ENCODE measurements around the gene FLRT1. TPM values are rescaled to one million over a fixed set of nuclear protein-coding genes. Genes with fewer than 3 reads are reported as not detected.

Gene FLRT1
- total and polyA plus RNA-seq, 2 experiments from 2014 or later = 0.76 to 1.1 TPM

DNA sequence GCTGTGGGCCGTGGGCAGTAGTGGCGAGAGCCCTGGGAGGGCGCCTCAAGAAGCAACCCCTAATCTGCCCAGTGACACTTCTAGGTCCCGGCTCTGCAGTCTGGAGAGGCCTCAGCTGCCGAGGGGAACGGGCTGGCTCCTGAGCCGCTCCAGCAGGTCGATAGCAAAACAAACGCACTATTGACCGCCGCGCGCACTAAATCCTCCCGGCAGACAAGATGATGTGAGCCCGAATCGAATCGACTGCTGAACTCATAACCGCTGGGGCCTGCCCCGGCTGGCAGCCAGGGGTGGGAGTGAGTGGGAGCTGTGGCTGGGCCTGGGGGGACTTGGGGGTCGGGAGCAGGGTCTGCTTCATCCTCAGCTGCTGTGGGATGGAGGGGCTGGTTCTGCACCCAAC, 36.1 kb downstream of the FLRT1 start:
- Histone ChIP-seq H3K9me2 (ENCODE audit: insufficient read depth) (no peaks in the 10 kb centered on the region), H3F3A (replicated peaks; ENCODE audit: low read depth) (no peaks in the 10 kb centered on the region), H3K4me3 (no peak overlapping the region), H2AFZ (no peak overlapping the region), H3K27ac (ENCODE audit: low read depth) (no peak overlapping the region), H3K79me2 (replicated peaks; ENCODE audit: insufficient read depth) (no peaks in the 10 kb centered on the region), H3K27me3 (ENCODE audit: insufficient read depth) (peaks cover 84% of the 10 kb centered on the region), H4K20me1 (replicated peaks; ENCODE audit: insufficient read depth) (peaks cover 5% of the 10 kb centered on the region; the same call in 1 of the 2 replicates), H3K36me3 (ENCODE audit: insufficient read depth) (no peaks in the 10 kb centered on the region), H3K4me2 (no peak overlapping the region), H3K4me1 (ENCODE audit: insufficient read depth) (peaks cover 5% of the 10 kb centered on the region; the same call in 1 of the 2 replicates)
- ATAC-seq (no peak), DNase-seq (ENCODE audit: low spot score) (no peak)
- Mint-ChIP-seq H3K9me3 (no peaks in the 10 kb centered on the region), H3K4me3 (no peak overlapping the region), H3K36me3 (ENCODE audit: low read depth) (no peaks in the 10 kb centered on the region), H3K4me1 (peaks cover 19% of the 10 kb centered on the region), H3K27ac (no peak overlapping the region), H3K27me3 (ENCODE audit: insufficient read depth, low read depth, poor library complexity) (peaks cover 37% of the 10 kb centered on the region)
- TF ChIP-seq ZNF331 (CRISPR knock-in tag; IDR thresholded peaks at IDR 0.05; ENCODE audit: low read depth) = no peak
- TF ChIP-seq NANOG (IDR thresholded peaks at IDR 0.05; ENCODE audit: borderline replicate concordance) = no peak
- TF ChIP-seq CREB1 (CRISPR knock-in tag; IDR thresholded peaks at IDR 0.05; ENCODE audit: low read depth) = no peak
- TF ChIP-seq JUNB (IDR thresholded peaks at IDR 0.05; ENCODE audit: unreplicated experiment) = no peak
- no peak for TF ChIP-seq POLR2AphosphoS5 (IDR thresholded peaks at IDR 0.05; ENCODE audit: low read depth)
- TF ChIP-seq, protein P1, sequence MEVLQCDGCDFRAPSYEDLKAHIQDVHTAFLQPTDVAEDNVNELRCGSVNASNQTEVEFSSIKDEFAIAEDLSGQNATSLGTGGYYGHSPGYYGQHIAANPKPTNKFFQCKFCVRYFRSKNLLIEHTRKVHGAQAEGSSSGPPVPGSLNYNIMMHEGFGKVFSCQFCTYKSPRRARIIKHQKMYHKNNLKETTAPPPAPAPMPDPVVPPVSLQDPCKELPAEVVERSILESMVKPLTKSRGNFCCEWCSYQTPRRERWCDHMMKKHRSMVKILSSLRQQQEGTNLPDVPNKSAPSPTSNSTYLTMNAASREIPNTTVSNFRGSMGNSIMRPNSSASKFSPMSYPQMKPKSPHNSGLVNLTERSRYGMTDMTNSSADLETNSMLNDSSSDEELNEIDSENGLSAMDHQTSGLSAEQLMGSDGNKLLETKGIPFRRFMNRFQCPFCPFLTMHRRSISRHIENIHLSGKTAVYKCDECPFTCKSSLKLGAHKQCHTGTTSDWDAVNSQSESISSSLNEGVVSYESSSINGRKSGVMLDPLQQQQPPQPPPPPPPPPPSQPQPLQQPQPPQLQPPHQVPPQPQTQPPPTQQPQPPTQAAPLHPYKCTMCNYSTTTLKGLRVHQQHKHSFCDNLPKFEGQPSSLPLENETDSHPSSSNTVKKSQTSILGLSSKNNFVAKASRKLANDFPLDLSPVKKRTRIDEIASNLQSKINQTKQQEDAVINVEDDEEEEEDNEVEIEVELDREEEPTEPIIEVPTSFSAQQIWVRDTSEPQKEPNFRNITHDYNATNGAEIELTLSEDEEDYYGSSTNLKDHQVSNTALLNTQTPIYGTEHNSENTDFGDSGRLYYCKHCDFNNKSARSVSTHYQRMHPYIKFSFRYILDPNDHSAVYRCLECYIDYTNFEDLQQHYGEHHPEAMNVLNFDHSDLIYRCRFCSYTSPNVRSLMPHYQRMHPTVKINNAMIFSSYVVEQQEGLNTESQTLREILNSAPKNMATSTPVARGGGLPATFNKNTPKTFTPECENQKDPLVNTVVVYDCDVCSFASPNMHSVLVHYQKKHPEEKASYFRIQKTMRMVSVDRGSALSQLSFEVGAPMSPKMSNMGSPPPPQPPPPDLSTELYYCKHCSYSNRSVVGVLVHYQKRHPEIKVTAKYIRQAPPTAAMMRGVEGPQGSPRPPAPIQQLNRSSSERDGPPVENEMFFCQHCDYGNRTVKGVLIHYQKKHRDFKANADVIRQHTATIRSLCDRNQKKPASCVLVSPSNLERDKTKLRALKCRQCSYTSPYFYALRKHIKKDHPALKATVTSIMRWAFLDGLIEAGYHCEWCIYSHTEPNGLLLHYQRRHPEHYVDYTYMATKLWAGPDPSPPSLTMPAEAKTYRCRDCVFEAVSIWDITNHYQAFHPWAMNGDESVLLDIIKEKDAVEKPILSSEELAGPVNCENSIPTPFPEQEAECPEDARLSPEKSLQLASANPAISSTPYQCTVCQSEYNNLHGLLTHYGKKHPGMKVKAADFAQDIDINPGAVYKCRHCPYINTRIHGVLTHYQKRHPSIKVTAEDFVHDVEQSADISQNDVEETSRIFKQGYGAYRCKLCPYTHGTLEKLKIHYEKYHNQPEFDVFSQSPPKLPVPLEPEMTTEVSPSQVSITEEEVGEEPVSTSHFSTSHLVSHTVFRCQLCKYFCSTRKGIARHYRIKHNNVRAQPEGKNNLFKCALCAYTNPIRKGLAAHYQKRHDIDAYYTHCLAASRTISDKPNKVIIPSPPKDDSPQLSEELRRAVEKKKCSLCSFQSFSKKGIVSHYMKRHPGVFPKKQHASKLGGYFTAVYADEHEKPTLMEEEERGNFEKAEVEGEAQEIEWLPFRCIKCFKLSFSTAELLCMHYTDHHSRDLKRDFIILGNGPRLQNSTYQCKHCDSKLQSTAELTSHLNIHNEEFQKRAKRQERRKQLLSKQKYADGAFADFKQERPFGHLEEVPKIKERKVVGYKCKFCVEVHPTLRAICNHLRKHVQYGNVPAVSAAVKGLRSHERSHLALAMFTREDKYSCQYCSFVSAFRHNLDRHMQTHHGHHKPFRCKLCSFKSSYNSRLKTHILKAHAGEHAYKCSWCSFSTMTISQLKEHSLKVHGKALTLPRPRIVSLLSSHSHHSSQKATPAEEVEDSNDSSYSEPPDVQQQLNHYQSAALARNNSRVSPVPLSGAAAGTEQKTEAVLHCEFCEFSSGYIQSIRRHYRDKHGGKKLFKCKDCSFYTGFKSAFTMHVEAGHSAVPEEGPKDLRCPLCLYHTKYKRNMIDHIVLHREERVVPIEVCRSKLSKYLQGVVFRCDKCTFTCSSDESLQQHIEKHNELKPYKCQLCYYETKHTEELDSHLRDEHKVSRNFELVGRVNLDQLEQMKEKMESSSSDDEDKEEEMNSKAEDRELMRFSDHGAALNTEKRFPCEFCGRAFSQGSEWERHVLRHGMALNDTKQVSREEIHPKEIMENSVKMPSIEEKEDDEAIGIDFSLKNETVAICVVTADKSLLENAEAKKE (CRISPR knock-in tag; IDR thresholded peaks at IDR 0.05) = no peak

DNA sequence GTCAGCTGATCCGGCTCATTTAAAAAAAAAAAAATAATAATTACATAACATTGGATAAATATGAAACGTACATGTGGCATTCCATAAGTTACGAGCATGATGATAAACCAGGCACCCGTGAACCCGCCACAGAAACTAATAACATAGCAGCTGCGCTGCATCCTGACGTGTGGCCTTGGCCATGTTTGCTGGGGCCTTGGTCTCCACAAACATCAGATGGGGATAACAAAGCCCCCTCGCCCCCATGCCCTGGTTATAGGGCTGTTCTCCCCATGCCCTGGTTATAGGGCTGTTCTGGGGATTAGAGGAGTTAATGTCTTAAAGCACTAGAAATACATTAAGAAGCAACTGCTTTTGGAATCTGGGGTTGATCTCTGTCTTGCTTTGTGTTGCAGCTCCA, 36.7 kb downstream of the FLRT1 start:
- Histone ChIP-seq H3K79me2 (replicated peaks; ENCODE audit: insufficient read depth) (no peaks in the 10 kb centered on the region), H3K4me1 (ENCODE audit: insufficient read depth) (0 out of 2 replicates have a peak, but pooled peaks cover 5% of the 10 kb centered on the region), H3K27me3 (ENCODE audit: insufficient read depth) (peaks cover 83% of the 10 kb centered on the region), H3K4me3 (no peak overlapping the region), H3K4me2 (no peak overlapping the region), H3K9me2 (ENCODE audit: insufficient read depth) (no peaks in the 10 kb centered on the region), H4K20me1 (replicated peaks; ENCODE audit: insufficient read depth) (peaks cover 5% of the 10 kb centered on the region; the same call in 1 of the 2 replicates), H3K27ac (ENCODE audit: low read depth) (no peak overlapping the region), H2AFZ (no peak overlapping the region), H3K36me3 (ENCODE audit: insufficient read depth) (no peaks in the 10 kb centered on the region), H3F3A (replicated peaks; ENCODE audit: low read depth) (no peaks in the 10 kb centered on the region)
- Mint-ChIP-seq H3K9me3 (no peaks in the 10 kb centered on the region), H3K27me3 (ENCODE audit: insufficient read depth, low read depth, poor library complexity) (peaks cover 37% of the 10 kb centered on the region), H3K27ac (no peak overlapping the region), H3K4me3 (no peak overlapping the region), H3K4me1 (peaks cover 16% of the 10 kb centered on the region), H3K36me3 (ENCODE audit: low read depth) (no peaks in the 10 kb centered on the region)
- DNase-seq (ENCODE audit: low spot score) (no peak), ATAC-seq (no peak)
- no peak for TF ChIP-seq ZNF331 (CRISPR knock-in tag; IDR thresholded peaks at IDR 0.05; ENCODE audit: low read depth)
